ELR (cell line): ENCODE results near the gene PKNOX2.

Experiments used
- DNase-seq: peaks from one replicate; pipeline ENCODE4 v3.0.0-alpha.2; 2015; ENCODE audit warnings: low read depth

The PKNOX2 gene

DNA sequence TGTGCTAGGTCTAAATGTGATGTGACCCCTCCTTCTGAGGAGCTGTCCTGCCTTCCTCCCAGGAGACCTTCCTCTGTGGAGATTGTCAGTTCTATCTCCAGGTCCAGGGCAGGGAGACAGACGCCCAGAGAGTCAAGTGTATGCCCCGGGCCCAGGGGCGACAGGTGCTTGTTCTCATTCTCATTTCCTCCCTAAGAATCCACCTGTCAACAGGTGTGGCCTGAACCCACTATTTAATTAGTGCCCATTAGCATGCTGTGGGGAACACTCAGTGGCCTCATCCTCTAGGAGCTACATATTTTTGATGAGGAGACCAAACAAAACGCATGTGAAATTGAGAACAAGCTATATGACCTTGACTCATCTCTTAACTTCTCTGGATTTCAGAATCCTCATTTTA, 9.5 kb downstream of the PKNOX2 start:
- DNase-seq = no peak

DNA sequence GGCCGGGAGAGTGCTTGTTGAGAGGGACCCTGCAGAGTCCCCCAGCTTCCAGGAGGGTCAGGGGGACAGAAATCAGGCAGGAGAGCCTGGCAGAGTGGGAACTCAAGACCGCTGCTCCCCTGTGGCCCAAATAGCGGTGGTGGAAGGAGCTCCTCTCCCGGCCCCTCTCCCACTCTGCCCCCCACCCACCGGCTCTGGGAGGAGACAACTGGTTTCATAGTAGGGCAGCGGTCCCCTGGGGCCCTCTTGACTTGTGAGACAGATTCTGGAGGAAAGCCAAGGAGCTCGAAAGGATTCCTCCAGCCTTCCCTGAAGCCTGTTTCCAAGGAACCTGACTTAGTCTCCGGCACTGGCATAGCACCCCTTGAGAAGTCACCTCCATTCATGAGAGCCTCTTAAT, 10.1 kb downstream of the PKNOX2 start:
- DNase-seq = no peak

DNA sequence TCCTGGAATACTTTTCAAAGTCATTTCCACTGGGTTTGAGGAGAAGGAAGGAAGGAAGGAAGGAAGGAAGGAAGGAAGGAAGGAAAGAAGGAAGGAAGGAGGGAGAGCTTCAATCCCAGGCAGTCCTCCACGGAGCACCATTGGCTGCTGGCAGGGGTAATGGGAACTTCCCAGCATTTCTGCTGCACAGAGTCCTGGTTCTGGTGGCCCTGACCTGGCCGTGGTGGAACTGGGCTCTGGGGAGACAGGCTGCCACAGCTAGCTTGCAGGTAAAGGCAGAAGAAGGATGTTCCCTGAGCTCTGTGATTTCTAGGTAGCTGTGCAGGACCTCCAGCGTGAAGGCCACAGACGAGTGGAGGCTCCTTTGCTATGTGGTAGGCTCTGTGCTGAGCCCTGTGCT, 10.6 kb downstream of the PKNOX2 start:
- no peak for DNase-seq

DNA sequence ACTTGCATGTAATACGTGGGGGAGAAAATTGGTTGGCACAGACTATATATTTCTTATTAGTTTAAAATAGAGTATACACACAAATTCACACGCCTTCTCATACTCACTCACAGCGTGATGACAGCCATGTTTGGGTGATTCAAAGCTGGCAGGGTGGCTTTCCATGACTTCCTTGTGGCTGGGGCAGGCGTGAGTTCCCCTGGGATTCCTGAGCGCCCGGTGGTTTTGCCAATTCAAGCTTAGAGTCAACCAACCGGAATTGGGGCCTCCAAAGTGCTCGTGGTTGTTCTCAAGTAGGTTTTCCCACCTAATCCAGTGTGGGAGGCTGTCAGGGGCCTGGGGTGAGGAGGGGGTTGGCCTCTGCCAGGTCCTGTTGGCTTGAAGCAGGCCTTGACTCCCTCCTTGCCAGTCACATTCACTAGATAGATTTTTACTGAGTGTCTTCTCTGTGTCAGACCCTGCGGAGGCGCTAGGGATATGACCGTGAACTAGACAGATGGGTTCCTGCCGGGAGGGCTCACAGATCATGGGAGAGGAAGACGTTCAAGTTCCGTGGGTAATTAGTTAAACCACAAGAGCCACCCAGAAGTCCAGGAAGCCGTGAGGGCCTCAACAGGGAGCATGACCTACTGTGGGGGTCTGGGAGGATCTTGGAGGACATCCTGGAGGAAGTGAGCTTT, 11.5 kb downstream of the PKNOX2 start:
- DNase-seq = no peak

DNA sequence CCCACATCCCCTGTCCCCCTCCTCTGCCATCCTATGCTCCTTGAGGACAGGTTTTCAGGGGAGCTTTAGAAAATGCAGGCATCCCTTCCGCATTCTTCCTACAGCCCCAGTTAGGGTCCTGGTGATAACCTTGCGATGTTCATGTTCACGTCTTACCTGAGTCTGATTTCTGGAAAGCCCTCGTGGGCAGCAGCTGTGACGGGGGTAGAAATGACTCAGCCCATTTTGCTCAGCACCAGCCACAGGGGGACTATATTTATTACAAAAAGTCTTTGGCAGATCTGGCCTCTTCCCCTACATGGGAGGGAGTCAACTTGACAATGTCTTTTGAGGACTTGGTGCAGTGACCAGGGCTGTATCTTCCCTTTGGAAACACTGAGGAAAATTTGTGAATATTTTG, 12.3 kb downstream of the PKNOX2 start:
- no peak for DNase-seq

DNA sequence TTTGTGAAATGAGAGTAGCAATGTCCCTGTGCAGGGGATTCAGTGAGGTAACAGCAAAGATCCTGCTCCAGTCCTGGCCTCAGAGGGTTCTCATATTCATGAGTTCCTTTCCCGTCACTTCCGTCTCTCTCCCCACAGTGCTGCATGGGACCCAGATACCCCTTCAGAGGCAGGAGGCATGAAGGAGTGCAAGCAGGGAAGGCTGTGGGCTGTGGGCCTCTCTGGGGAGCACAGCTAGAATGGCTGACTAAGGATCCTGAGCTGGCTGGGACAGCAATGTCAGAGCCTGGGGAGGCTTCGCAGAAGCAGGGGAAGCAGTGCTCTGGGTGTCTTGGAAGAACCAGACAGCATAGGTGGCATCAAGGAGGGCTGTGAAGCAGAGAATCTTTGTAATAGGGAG, 13.0 kb downstream of the PKNOX2 start:
- DNase-seq = no peak

DNA sequence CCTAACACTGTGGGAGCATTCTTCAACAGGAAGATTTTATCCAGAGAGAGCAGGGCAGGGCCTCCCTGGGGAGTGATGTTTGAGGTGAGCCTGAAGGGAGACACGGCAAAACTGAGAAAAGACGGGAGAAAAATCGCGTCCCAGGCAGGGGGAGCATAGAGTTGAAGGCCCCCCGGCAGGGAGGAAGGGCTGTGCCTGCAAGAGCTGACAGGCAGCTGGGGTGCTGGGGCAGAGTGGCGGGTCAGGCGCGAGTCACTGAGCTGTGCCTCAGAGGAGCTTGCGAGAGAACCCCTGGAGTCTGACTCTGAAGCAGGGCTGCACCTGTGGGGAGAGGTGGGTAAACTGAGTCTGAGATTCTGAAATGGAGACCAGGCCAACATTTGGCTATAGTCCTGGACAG, 14.8 kb downstream of the PKNOX2 start:
- DNase-seq = no peak

DNA sequence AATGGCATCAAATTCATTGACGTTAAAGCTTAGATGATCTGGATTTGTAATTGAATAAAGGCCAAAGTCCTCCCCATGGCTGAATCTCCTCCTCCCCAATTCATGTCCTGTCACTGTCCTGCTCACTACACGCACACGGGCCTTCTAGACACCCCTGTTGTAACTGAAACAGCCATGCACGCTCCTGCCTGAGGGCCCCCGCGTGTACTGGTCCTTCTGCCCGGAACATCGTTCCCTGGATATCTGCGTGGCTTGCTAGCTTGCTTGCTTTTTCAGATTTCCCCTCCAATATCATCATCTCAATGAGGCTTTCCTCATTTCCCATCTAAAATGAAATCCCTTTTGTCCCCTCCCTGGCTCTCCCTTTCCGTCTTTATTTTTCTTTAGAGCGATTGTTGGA, 15.3 kb downstream of the PKNOX2 start:
- no peak for DNase-seq

DNA sequence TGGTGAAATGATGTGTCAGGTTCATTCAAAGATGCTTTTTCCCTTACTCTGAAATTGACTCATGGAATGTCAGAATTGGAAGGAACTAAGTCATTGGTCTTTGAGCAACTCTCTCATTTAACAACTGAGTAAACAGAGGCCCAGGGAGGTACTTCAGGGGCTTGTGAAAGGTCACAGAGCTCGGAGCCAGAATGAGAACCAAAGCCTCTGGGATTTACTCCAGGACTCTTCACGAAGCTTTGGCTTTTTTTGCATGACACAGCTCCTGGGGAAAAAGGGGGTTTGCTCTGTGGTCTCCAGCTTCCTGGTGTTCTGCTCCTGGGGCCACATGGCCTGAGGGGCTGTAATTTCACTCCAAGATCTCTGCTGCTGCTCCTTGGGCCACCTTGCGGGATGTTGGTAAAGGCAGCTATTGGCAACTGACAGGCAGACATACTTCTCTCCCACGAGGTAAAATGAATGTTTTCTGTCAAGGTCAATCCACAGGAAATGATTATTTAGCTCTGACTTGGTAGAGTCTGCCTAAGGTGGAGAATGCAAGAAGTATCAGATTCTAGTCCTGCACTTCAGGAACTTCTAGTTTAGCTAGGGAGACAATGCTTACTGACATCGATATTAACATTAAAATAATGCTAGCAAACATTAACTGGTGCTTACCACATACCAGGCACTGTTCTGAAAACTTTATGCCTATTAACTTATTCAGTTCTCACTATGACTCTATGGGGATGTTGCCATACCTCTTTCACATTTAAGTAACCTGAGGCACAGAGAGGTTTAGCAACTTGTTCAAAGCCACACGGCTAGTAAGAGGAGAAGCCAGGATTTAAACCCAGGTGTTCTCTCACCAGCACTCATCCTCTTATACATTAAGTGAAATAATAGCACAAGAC, 16.1 kb downstream of the PKNOX2 start:
- no peak for DNase-seq

DNA sequence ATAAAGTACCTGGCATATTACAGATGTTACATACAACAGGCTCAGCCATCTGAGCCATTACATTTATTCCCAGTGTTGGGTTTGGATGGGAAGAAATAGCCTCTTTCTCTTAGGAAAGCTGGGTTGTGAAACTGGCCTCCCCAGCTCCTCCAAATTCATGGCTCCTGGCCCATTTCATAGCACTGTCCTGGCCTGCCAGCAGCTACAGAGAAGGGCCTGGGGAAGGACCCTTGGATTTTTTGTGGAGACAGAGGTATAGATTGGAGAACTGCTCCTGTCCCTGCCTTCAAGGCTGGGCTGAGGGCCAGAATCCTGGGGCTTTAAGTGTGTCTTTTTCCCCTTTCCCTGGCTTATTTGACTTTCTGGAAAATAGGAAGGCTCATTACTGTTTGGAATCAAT, 18.0 kb downstream of the PKNOX2 start:
- no peak for DNase-seq

DNA sequence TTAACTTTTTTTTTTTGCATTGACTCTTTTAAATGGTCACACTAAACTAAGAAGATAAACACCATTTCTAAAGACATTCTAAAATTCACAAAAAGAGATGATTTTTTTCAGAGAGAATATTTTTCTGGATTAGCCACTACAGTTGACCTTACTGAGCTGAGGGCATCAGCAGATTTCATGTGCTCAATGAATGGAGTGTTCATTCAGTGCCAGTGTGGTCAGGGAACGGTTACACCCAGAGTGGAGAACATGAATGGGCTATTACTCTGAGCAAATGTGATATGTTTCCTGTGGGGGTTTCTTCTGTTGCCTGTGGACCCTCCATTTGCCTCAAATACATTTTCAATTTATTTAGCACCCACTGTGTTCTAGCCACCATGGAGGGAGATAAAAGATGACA, 19.1 kb downstream of the PKNOX2 start:
- no peak for DNase-seq

DNA sequence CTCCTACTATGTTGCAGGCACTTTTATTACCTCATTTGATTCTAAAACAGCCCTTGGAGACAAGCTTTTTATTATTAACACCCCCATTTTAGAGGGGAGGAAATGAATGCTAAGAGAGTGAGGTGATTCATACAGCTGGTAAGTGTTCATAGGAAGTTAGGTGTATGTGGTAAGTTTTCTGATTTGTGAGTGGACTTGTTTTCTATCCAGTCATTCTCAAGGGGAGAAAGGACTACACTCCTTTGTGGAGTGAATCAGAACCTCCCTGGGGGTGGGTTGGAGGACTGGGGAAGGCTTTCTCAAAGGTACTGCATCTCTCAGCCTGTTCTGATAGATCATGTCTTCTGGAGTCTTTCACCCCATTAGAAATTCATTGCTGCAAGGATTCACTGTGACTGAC, 23.5 kb downstream of the PKNOX2 start:
- peak; percentile 32 for DNase-seq

DNA sequence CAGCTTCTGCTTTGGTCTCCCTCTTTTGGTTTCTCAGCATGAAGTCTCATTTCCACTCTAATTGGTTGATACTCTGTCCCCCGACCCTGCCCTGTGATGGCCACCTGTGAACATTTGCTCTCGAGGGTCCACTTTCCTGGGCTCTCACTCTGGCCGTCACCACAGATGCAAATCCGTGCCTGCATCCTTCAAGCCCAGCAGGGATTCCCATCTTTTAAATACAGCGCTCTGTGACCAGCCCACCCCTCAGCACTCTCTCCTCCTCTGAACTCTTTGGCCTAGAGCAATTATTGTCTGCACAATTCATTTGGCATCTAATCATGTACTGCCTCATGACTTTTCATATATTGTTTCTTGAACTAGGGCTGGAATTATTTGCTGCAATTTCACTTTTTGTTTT, 26.0 kb downstream of the PKNOX2 start:
- no peak for DNase-seq

DNA sequence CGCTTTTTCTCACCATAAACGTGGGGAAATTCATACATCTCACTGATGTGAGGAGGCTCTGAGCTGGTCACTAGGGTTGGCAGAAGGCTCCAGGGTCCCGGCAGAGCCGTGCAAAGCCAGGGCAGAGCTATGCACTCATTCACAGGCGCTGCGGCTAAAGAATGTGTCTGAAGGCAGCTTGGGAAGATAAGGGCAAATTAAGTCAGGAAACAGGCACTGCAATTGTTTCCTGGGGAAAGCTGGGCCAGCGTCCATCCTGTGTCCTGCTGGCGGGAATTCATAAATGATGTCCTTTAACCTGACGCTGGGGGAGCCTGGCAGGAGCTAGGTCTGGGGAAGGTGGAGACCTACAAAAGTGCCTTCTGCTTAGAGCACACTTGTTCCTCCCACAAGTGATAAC, 27.6 kb downstream of the PKNOX2 start:
- DNase-seq = no peak

DNA sequence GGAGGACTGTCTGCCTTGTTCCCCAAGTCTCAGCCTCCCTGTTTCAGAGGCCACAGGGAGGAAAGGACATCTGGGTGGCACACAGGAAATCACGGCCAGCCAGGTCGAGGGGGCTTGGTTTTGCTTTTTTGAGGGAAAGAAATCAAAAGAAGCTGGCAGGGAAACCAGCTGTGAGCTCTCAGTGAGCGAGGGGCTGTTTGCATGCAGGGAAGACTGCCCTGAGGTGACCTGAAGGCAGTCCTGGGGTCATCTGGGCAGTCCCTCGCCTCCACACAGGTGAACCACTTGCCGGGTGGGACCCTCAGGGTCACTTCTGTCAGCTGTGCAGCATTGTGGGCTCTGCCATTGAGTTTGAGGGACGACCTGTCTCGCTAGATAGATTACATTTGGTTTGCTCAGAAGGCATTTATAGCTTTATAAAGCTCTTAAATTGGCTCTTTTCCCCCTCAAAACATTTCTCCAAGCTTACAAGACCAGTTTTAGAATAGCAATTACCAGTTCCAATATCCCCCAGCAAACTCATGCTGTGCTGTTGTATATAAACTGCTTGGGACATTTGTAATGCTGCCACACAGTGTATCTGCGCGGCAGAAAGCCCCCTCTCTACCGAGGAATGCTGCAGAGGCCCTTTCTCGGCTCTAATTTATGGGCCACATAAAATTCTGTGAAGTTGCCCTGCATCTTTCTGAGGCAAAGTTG, 28.3 kb downstream of the PKNOX2 start:
- no peak for DNase-seq

DNA sequence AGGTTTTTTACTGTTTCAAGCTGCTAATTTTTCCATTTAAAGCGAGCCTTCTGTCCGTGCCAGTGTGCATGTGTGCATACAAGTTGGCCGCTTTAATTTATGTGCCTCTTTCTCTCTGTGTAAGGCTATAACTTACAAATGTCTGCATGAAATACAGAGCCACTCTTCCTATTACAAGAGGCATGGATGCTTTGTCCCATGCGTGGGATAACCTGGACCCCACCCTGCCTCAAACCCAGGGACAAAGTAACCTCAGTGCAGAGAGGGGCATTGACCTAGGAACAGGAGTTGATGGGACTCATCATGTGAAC, 28.8 kb downstream of the PKNOX2 start:
- no peak for DNase-seq

DNA sequence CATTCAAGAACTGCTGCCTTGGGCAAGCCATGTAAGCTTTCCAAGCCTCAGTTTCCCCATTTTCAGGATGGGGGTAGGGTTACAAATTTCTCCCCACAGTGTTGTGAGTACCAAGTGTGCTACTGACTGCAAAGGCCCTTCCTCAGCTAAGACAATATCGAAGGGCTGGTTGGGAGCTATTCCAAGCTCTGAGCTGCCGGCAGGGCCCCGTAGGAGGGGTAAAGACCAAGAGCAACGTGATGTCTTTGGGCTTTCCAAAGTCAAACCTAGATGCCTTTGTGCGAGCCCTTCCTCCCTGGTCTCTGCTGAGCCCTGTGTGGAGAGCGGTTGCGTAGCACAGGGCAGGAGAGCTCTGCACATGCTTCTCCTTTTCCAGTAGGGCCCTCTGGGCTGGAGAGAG, 29.3 kb downstream of the PKNOX2 start:
- no peak for DNase-seq

DNA sequence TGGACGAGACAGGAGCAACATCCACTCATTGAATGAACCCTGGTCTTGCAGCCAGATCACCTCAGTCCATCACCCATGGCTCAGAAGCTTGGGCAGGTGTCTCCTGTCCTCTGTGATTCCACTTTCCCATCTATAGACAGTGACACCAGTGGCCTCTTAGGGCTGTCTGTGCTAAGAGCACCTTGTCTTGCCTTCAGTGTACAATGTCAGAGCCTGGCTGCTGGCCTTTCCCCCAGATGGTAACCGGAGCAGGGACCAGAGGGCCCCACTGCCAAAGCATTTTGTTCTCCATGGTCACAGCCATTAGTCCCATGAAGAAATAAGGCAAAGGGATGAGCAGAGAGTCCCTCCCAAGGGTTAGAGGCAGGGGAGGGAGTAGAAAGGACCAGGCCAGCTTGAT, 35.4 kb downstream of the PKNOX2 start:
- no peak for DNase-seq

DNA sequence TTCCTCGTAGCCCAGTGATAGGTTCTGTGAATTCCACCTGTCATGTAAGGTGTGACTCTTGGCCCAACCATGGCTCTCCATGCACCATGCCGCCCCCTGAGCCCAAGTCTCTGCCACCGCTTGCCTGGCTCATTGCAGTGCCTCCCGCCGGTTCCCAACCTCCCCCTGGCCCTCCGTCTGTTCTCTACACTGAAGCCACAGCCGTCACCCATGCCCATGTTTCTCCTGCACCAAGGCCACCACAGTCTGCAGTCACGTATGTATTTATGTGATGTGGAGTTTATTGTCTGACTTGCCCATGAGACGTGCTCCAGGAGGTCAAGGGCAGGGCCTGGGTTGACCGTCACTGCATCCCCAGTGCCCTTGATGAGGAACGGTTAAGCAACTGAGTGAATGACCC, 35.9 kb downstream of the PKNOX2 start:
- no peak for DNase-seq

DNA sequence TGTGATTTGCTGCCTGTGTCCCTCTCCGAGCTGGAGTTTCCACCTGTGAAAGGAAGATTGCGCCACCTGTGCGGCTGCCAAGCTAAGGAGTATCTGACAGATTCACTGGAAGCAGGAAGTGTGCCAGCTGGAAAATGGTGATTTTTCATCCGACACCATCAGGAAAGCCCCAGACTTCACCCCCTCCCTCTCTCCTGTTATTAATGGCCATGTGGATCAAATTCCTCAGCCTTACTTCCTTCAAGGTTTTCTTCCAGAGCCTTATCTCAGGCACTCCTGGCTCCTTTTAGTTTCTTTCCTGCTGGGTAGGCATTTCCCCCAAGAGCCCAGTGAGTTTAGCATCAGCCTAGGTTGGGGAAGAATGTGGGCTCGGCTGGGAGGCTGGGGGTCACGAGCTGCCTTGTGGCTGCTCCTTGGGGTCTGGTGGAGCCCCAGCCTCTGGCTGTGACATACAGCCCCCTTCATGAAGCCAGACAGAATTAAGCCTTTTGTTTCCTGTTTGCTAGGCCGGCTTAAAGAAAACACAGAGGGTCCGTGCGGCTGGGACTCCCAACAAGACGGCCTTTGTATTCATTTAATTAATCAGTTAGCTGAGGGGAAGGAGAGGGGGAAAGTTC, 37.1 kb downstream of the PKNOX2 start:
- no peak for DNase-seq

DNA sequence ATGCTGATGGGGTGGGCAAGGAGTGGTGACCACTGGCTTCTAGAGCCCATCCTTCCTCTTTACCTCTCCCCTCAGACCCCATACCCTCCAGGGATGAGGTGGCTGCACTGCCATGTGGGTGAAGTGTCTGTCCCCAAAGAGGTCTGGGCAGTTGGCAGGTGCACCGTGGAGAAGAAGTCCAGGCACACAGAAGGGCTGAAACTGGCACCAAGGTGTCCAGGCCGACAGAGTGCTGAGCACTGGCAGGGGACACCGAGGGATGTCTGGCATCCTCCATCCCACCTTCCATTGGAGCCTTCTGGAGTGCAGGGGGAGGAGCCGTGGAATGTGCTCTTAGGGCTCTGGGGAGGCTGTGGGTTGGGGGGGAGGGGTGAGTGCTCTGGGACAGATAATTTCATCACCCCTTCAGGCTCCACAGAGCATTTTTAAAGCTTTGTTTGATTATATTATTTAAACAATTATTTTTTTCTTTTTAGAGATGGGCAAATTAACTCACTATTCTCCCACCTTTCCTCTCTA, 37.9 kb downstream of the PKNOX2 start:
- no peak for DNase-seq

DNA sequence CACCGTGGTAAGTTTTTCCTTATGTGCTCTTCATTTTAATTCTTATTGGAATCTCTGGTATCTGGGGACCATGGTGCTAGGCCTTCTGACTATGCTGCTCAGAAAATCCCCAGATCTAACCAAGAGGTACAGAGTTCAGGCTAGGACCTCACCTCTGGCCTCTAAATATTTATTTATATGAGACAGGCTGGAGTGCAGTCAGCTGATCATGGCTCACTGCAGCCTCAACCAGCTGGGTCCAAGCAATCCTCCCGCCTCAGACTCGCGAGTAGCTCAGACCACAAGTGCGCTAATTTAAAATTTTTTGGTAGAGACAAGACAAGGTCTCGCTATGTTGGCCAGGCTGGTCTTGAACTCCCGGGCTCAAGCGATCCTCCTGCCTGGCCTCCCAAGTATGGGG, 38.4 kb downstream of the PKNOX2 start:
- DNase-seq = no peak
